EL (cell line): ENCODE data around the gene CTNNBL1.

Source experiments
- DNase-seq: peaks from one replicate; pipeline ENCODE4 v3.0.0-alpha.2; 2016

Gene CTNNBL1

DNA sequence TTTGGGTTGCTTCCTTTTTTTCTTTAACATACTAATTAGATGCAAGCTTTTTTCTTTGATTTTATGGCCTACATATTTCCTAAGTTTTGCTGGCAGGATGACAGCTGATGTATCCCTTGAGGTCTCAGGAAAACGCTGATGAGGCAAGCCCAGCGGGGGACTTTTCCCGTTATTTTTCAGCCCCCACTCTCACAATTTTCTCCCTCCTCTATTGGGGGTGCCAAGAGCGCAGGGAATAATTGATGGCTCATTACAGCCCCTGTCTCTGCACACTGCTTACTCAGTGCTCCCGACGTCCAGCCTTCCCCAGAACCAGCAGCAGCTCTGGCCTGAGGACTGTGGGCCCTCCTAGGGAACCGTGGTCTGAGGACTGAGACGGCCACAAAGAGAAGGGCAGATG lies 170.5 kb downstream of the CTNNBL1 start:
- no peak for DNase-seq

DNA sequence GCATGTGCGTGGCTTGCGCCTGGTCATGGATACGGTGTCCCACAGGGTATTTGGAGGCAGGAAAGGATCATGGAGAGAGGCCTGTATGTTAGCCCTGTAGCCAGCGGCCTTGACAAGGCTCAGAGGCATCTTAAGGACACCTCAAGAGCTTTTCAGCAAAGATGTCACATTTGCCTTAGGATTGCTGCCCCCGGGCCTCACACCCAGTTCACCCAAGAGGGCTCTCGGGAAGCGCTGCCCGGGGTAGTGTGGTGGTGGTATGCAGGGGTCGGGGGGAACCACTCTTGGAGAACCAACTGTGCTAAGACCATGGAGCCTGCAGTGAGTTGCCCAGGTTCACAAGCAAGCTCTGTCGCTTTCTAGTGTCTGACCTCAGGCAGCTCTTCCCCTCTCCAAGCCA lies 172.2 kb downstream of the CTNNBL1 start:
- no peak for DNase-seq

DNA sequence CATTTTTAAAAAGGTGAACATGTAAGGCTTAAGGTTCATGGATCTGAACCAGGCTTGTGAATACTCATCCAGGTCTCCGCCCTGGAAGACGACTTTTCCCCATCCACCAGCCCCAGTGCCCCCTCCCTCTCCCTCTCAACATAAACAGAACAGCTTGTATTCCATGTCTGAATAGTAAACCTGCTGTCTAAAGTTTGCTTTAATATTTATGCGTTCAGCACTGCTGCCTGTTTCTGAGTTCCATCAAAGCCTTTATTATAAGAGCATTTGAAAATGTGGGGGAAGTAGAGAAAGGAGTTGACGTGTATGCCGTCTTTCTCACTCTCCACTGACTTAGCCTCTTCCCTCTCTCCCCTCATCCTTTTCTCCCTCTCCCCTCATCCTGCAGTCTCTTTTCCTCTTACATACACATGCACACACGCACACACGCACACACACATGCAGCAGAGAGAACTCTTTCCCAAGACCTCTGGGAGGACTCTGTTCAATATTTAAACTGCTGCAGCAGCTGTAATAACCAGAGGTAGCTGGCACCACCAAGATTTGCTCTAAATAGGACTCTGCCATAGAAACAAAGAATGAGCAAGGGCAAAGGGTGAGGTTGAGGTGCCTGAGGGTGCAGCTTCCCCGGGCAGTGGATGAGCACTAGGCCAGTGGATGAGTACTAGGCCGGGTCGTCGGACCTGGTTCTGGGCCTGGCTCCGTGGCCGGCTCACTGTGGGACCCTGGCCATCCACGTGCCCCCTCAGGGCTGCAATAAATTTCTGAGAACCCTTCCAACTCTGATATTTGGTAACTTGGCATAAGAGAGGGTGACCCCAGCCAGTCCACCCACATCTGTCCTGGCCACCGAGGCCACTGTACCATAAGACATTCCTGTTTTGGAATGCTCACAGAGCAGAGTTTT lies 173.7 kb downstream of the CTNNBL1 start:
- no peak for DNase-seq

DNA sequence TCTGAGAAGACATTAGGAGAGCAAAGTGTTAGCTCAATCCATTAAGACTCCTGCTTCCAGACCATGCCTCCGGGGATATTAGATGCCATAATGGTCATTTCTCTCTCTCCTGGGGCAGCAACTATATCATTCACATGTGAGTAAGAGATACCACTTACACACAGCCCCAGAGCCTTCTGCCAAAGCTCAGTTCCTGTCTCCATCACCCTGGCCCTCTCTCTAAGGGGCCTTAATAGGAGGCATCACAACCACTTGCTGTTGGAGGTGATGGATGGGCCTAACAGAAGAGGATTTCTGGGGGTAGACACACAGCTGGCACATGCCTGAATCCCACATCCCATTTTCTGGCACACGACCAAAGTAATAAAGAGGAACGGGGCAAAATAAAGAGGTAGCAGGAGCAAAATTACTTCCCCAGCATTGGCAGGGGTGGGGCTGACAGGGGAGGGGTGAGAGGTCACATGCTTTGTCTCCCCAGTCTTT lies 175.1 kb downstream of the CTNNBL1 start:
- DNase-seq, result no peak

DNA sequence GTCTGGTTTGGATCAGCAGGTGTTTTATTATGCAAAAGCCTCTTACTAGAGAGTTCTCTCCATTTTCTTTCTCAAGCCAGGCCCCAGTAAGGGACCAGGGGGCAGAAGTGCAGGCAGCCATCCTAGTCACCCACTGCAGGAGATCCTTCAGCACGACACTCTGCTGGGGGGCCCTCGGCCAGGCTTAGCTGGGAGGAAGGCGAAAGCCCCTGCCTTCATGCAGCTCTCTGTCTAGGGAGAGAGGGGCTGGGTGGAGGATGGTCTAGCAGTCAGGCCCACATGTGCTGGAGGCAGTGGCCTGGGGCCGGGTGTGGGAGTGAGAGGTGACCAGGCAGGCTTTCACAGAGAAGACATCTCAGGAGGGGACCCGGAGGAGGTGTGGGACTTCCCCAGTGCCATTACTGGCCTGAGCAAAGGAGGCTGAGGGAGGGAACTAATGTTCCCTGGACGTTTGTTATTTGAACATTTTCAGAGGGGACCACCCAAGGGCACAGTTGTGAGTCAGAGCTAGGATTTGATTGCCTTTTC lies 175.6 kb downstream of the CTNNBL1 start:
- DNase-seq, result no peak

DNA sequence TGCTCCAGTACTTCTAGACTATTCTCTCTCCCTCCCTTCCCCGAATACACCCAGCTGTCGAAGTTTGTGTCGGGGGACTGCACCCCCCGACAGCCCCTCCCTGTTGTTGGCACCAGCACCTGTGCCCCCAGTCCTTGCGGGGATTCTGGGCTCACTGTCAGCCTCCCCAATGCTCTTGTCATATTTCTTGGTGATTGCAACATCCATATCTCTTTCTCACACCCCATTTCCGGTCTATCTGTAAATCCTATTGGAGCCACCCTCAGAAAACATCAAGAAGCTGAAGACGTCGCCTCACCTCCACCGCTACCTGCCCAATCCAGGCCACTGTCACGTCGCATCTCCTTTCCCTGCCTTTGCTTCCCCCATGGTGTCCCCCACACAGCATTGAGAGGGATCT lies 176.5 kb downstream of the CTNNBL1 start:
- DNase-seq, result no peak

DNA sequence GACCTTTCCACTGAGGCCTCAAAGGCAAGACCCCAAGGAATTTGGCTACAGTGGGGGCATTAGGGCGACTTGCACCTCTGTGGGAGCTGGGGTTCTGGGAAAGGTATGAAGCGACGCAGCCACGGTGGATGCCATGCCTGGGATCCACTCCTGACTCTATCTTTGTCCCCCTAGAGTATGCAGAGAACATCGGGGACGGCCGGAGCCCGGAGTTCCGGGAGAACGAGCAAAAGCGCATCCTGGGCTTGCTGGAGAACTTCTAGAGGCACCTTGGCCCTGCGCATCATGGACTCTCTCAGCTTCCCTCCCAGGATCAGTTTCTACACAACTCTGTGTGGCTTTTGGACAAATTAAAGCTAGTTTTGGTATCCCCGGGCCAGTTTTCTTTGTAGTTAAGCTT lies 177.9 kb downstream of the CTNNBL1 start:
- no peak for DNase-seq

DNA sequence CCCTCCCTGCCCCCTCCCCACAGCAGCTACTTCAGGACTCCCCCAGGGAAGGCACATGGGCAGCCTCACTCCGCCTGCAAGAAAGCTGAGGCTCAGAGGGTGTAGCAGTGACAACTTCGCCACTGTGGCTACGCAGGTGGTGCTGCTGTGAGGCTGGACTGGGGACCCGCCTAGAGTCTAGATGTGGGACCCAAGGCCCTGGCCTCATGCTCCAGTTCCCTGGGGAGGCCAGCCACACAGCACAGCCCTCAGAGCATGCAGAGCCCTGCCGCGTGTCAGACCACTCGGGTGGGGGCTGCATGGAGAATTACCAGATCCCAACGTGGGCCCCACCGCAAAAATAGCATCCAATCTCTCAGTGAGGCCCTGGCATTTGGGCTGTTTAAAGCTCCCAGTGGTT lies 178.3 kb downstream of the CTNNBL1 start:
- no peak for DNase-seq

DNA sequence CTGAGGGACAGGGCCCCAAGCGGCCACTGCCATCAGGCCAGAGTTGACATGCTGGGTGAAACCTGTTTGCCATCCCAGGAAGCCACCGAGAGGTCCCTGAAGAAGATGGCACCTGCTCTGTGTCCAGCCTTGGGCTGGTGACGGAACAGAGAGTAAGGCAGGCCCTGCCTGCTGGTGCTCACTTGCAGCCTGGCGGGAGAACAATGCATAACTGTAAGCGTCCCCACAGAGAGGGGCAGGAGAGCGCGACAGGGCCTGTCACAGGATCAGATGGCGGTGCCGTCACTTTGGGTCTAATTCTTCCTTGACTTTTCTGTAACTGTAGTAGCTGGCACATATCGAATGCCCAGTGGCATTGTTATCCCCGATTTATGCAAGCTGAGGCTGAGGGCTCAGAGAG lies 180.1 kb downstream of the CTNNBL1 start:
- DNase-seq, result no peak

DNA sequence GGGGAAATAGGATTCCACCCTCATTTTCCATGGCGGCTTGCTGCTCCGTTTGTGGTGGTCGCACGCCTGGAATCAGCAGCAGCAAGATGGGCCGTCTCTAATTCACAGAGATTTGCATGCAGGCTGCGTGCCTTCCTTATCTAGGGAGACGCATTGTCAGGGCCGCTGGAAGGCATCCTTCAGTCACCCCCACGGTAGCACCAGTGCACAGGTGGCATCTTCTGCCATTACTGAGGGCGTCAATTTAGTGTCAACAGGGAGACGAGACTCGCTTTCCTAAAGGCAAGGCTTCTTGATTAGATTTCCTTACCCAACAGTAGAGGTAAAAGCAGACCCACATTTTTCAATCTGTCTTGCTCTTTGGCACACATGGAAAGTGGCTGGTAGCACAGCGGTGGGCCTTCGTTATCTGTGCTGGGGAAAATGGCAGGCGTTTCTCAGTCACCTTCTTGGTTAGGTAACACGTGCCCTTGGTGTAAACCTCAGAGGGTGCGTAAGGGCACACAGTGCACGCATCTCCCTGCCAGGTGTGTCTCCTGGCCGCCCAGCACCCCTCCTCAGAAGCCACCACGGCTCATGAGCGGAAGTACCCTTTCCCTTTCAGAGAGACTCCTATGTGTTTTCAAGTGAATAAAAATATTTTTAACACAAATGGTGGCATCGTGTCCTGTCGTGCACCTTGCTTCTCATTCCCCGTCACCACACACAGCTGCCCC lies 181.8 kb downstream of the CTNNBL1 start:
- no peak for DNase-seq

DNA sequence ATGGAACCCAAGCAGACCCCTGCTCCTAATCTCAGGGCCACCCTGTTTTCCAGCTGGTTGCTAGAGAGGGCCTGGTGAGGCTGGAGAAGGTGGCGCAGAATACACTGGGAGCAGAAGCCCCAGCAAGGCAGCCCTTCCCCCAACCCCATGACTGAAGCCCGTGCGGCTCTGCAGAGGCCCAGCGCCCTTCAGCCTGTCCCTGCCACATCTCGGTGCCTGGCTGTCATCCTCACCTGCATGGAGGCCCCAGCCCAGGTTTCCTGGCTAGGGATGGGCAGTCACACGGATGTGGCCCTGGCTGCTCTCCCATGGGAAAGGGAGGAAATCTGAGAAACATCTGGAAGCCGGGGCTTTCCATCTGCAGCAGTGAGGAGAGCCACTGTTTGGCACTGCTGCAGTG lies 183.0 kb downstream of the CTNNBL1 start:
- DNase-seq, result no peak

DNA sequence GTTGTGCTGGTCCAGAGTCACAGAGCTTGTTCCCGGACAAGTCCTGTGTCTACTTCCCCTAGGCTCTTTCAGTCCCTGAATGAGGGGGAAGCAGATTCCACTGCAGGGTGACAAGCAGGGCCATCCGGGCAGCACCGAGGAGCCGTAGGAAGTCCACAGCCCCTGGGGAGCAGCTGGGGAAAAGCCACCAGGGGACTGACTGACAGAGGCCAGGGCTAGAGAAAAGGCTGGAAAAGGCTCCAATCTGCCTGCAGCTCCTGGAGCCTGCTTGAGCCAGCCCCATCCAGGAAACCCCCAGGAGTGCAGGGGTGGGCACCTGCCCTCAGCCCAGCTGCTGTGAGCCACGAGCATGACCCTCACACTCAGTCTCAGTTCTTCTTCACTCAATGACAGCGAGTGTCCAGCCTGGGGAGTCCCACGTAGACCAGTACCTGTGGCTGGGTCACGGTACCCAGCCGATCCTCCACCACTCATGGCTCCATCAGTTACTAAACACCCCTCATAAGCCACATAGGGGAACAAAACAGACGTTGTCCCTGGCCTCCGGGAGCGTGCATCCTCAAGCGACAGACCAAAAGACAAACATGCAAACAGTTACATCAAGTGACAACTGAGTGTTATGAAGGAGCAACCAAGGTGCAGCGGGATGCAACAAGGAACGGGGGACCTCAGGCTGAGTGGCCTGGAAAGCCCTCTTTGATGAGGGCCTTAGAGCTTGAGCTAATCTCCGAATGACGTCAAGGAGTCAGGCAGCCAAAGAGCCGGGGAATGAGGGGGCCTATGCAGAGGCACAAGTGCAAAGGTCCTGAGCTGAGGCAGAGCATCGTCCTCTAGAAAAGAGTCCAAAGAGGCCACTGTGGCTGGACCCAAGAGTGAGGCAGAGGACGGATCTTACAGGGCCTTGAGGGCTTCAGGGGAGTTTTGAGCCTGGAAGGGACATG lies 184.3 kb downstream of the CTNNBL1 start:
- DNase-seq, result no peak

DNA sequence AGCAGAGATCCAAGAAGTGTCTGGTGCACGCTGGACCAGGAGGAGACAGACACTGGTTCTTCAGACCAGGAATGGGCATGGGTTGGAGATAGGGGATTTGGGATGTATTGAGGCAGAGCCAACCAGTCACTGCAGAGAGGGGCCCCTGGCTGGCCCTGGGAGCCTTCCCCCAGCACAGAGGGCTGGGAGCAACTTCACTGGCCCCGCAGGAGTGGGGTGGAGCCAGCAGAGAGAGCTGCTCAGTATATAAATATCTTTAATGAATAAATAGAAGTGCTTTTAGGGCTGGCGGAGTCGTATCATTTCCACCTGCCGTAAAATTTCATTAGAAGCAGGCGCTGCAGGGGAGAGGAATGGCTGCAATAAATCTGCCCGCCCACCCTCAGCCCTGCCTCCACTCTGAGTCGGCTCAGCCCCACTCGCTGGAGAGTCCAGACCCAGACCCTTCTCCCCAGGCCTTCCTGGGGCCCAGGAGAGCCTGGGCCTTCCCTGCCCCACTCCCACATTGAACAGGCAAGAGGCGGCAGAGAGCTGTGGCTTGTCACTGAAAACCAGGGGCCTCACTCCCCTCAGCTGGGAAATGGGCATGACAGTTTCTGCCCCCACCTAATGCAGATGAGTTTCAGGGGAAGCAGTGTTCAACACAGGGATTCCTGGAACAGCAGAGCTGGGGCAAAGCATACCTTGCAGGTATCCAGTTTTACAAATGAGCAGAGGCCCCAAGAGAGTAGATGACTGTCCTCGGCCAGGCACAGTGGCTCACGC lies 185.2 kb downstream of the CTNNBL1 start:
- no peak for DNase-seq

DNA sequence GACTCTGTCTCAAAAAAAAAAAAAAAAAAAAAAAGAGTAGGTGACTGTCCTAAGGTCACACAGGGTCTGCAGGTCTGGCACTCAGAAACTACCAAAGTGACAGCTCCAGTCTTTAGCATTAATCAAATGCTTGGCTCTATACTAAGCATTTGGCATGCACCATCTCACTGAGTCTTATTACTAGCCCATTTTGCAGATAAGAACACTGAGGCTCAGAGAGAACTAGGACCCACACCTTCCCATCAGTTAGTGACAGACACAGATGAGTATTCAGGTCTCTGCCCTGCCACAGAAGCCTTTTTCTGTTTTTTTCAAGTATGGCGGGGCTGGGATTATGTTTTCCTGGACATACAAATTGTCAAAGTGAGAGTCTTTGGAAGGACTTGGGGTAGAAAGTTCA lies 186.0 kb downstream of the CTNNBL1 start:
- DNase-seq, result no peak

DNA sequence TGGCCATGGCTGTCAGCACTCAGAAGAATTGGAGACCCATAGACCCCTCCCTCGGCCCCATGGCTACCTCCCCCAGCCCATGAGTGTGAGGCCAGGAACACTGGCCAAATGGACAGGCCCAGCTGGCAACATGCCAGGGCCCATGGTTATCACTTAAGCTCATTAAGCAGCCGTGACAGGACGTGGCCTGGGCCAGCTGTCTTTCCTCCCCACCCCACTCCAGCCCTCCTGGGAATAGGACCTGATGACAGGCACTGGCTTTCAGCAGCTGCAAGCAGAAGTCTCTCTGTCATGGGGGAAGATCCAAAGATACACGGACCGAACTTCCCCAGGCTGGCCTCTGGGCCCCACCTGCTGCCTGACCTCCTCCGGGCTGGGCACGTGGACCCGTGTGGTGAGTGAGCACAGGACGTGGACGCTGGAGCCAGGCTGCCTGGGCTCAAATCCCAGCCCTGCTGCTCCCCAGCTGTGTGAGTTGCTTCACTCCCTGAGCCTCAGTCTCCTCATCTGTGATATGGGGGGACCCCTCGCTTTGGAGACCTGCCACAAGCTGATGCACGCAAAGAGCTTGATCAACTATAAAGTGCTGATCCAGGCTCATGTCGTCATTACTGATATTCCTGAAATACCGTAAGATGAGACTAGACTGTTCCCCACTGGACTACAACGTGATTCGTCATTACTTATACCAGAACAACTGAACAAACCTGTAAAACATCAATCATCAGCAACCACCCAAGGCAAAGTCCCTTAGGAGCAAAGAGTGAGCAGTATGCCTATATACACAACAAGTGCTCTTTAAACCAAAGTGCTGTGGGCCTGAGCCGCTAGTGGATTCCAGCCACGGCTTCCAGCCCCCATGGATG lies 187.1 kb downstream of the CTNNBL1 start:
- no peak for DNase-seq

DNA sequence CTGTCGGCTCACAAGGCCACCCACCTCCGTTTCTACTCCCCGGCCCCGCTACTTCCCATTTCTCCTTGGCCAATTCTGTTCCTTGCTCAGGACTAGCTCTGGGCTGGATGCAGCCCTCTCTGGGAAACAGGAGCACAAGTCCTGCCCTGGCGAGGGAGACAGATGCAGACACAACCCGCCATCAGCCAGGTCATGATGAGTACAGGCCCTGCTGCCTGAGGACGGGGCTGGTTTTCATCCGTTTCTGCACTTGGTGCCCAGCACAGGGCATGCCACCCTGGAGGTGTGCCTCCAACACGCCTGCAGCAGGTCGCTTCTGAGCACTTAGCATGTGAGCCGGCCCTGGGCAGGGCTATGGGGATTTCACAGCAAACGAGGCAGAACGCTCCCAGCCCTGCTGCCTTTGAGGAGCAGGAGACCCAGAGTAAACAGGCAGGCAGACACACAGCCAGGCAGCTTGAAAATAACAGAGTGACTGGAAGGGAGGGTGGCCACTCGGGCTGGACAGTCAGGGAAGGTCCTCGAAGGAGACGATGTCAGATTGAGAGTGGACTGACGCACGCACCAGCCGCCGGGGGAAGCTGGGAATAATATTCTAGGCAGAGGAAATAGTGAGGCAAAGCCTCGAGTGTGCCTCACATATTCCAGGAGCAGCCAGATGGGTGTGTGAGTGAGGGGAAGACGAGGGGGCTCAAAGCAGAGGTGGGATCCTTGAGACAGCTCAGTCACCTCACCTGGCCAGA lies 187.9 kb downstream of the CTNNBL1 start:
- no peak for DNase-seq

DNA sequence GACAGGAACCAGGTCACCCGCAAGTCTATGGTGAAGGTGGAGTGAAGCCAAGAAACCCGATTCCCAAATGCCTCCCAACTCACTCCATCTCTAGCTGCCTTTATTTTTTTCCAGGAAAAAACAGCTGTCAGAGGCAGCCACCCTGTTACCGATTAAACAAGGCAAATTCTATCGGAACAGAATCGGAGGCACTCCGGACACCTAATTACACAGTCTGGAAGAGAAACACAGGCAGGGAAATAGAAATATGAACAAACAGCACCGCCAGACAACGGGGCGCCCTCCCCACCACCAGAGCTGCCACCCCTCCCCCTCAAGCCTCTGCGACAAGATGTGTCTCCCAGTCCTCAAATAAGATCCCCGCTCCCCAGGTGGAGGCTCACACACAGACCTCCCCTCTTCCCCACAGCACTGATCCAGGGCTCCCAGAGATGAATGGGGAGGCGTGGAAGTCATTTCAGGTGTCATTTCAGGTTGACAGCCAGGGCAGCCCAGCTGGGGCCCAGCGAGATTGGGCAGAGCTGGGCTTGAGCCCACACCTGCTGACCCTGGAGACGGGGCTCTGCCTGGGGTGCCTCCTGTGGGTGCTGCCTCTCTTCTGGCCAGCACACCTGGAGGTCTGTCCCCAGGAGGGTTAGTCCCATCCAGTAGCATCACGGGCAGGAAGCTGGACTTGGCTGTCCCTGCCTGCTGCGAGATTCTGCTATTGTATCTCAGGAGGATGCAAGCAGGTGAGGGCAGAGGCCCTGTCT lies 189.3 kb downstream of the CTNNBL1 start:
- DNase-seq, result no peak

DNA sequence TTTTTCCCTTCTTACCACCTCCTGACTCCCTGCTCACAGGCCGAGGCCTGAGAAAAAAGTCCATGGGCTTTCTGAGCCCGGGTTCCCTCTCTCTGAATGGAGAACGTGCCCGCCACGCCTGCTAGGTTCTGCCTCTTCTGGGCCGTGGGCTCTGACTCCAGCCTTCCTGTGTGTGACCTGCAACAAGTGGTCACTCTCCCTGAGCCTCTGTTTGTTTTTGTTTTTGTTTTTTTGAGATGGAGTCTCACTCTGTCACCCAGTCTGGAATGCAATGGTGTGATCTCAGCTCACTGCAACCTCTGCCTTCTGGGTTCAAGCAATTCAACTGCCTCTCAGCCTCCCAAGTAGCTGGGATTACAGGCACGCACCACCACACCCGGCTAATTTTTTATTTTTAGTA lies 191.2 kb downstream of the CTNNBL1 start:
- DNase-seq, result no peak
